Neural cell (in vitro differentiated cells): ENCODE results near the gene INSIG2.

ENCODE experiments used
- CTCF ChIP-seq: fragments of 450-650 bp; IDR thresholded peaks from 2 replicates; pipeline ENCODE4 v1.5.1; 2014; ENCODE audit warnings: antibody characterized with exemption, mild to moderate bottlenecking, moderate library complexity; ENCODE audit not compliant: poor library complexity, severe bottlenecking
- EP300 ChIP-seq: fragments of 450-650 bp; conservative IDR thresholded peaks from 2 replicates; pipeline ENCODE4 v1.6.1; 2014; ENCODE audit warnings: antibody characterized with exemption, mild to moderate bottlenecking, moderate library complexity; ENCODE audit not compliant: poor library complexity, severe bottlenecking
- EZH2 ChIP-seq: fragments of 200-600, 300-800 bp; shearing (Covaris generic), sonication (generic); IDR thresholded peaks from 2 replicates; pipeline ENCODE4 v1.6.1; 2014; ENCODE audit warnings: antibody characterized with exemption, low read length, borderline replicate concordance, mild to moderate bottlenecking; ENCODE audit not compliant: insufficient read depth, poor library complexity, severe bottlenecking
- MXI1 ChIP-seq: fragments of 450-650 bp; conservative IDR thresholded peaks from 2 replicates; pipeline ENCODE4 v1.6.1; 2014; ENCODE audit warnings: antibody characterized with exemption, mild to moderate bottlenecking; ENCODE audit not compliant: poor library complexity, severe bottlenecking
- POLR2AphosphoS5 ChIP-seq: IDR thresholded peaks from 2 replicates; pipeline ENCODE4 v1.6.1; 2012
- RAD21 ChIP-seq: fragments of 450-650 bp; conservative IDR thresholded peaks from 2 replicates; pipeline ENCODE4 v1.6.1; 2014; ENCODE audit warnings: antibody characterized with exemption, mild to moderate bottlenecking, moderate library complexity
- REST ChIP-seq: IDR thresholded peaks from 2 replicates; pipeline ENCODE4 v1.6.1; 2012; ENCODE audit warnings: borderline replicate concordance
- SMC3 ChIP-seq: fragments of 450-650 bp; conservative IDR thresholded peaks from 2 replicates; pipeline ENCODE4 v1.6.1; 2014; ENCODE audit warnings: antibody characterized with exemption, mild to moderate bottlenecking, moderate library complexity; ENCODE audit not compliant: poor library complexity
- TAF1 ChIP-seq: IDR thresholded peaks from 2 replicates; pipeline ENCODE4 v1.6.1; 2012; ENCODE audit warnings: low read depth

GRCh38 chr2:118044103-118044716 lies 44.1 kb upstream of the INSIG2 start:
- TF ChIP-seq EZH2 (no peak), POLR2AphosphoS5 (no peak), CTCF (no peak), RAD21 (no peak), REST (no peak), MXI1 (no peak), EP300 (no peak), SMC3 (no peak), TAF1 (no peak)
